ENCODE results near the gene SELENOP.

The SELENOP gene

GRCh38 chr5:42787845-42788244 lies 23.8 kb downstream of the SELENOP start:
- DNase-seq: no peak

GRCh38 chr5:42787073-42787472 lies 24.6 kb downstream of the SELENOP start:
- no peak for DNase-seq

- no peak for DNase-seq
These were observed 25.9 kb downstream of the SELENOP start for GRCh38 chr5:42785756-42786155.

GRCh38 chr5:42784132-42784531 lies 27.6 kb downstream of the SELENOP start:
- DNase-seq: no peak

- DNase-seq: no peak
These were observed 30.1 kb downstream of the SELENOP start for GRCh38 chr5:42781584-42781983.

DNA sequence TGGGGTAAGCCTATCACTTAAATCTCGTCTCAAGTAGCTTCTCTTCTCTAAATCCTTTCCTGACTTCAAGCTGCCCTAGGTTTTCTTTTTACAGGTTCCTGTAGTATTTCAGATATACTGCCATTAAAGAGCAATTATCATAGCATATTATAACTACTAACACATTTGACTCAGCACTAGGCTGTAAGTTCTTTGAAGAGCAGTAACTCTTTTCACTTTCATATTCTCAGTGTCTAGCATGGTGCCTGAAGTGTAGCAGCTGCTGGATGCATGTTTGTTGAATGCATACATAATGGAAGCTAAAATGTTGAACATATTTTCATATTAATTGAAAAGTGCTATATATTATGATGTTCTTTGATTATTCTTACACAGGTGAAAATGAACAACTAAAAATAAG lies 32.6 kb downstream of the SELENOP start:
- no peak for DNase-seq

- DNase-seq: no peak
These were observed 39.3 kb downstream of the SELENOP start for GRCh38 chr5:42772265-42772993.

GRCh38 chr5:42770003-42770402 lies 41.7 kb downstream of the SELENOP start:
- no peak for DNase-seq

- DNase-seq: no peak
These were observed 43.6 kb downstream of the SELENOP start for GRCh38 chr5:42768106-42768504.

GRCh38 chr5:42767491-42768105 lies 44.1 kb downstream of the SELENOP start:
- peak; percentile 20 for DNase-seq

DNA sequence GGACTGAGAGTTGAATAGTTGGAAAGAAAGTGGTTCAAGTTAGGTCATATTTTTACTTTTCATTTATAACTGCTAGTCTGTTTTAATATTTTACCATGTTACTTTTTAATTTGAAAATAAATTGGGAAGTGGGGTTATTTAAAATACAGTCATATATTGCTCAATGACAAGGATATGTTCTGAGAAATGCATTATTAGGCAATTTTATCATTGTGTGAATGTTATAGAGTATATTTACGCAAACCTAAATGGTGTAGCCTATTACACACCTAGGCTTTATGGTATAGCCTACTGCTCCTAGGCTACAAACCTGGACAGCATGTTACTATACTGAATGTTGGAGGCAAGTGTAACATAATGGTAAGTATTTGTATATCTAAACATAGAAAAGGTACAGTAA lies 49.9 kb downstream of the SELENOP start:
- DNase-seq: no peak

GRCh38 chr5:42760426-42760825 lies 51.3 kb downstream of the SELENOP start:
- DNase-seq: no peak

GRCh38 chr5:42759456-42759855 lies 52.2 kb downstream of the SELENOP start:
- DNase-seq: no peak

DNA sequence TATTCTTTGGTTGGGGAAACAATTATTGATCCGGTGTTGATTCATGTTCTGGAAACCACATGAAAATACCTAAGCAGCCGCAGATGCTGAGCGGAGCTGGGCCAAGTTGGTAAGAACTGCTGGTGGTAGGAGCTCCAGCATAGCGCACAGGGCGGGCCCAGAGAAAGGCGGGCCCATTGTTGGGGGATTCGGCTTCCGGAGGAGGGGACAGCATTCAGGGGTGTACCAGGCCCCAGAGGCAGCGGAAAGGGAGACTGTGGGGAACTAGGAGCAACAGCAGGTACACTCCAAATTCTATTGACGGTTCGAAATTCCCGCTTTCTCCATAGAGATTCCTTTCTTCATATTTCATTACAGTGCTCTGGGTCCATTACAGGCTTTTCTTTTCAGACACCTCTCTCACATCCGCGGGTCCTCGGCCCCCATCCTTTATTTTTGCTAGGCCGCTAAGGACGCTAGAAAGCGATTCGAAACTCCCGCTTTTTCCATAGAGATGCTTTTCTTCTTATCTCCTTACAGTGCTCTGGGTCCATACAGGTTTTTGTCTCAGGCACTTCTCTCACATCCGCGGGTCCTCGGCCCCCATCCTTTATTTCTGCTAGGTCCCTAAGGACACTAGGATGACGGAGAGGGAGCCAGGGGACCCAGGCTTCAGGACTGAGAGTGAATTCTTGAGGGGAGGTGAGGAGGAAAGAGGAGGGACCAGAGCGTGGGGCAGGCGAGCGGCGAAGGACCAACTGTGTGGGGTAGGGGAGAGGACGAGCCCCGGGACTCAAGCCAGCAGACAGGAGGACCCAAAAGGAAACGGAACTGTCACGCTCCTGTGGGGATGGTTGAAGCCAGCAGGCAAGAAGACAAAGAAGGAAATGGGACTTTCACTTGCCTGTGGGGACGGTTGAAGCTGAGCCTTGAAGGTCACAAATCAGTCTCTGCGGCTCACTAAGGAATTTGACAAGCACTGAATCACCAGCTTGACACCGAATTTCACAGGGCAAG lies 54.8 kb downstream of the SELENOP start, which contains the start of gene CCDC152:
Gene CCDC152, plus strand, starts transcription at position 213 of the 996 bp plus-strand sequence. CDS start 2,304 bp downstream, outside the sequence.
- DNase-seq: no peak

- no peak for DNase-seq
These were observed 58.6 kb downstream of the SELENOP start for GRCh38 chr5:42753099-42753498.

GRCh38 chr5:42751044-42751443 lies 60.6 kb downstream of the SELENOP start:
- DNase-seq: no peak

DNA sequence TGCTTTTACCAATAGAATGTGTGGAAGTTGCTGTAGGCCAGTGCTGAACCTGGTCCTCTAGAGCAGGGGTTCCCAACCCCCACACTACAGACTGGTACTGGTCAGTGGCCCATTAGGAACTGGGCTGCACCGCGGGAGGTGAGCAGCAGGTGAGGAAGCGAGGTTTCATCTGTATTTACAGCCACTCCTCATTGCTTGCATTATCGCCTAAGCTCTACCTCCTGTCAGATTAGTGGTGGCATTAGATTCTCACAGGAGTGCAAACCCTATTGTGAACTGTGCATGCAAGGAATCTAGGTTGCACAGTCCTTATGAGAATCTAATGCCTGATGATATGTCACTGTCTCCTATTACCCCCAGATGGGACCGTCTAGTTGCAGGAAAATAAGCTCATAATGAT lies 61.2 kb downstream of the SELENOP start:
- no peak for DNase-seq

All from NCI-H1694 treated with DMSO at 0.1 percent for 48 hours (cell line).